Anterior cingulate cortex (tissue), 58 donors: ENCODE data around the gene SAT1.
A peak's percentile ranks its signal among the peaks of the same experiment; 100 is the strongest.
"Not testable (repeated sequence)": the region's sequence is repeated elsewhere in the genome, so short reads cannot be mapped to it uniquely, and the experiment has no call there.

Source experiments
- DNase-seq, 58 donors: peaks; one replicate each; lab custom pipeline; 2025; lab: John Stamatoyannopoulos, UW

Gene SAT1

GRCh38 chrX:23782863-23783588, at the start of gene SAT1:
TSS of gene SAT1 (plus strand) at chrX:23783173. CDS start at chrX:23783352, 179 bp downstream.
- DNase-seq: peak; percentile 31 to 95 (median 88)

- no peak for DNase-seq
Measured at GRCh38 chrX:23736030-23736429, 46.9 kb upstream of the SAT1 start.

DNA sequence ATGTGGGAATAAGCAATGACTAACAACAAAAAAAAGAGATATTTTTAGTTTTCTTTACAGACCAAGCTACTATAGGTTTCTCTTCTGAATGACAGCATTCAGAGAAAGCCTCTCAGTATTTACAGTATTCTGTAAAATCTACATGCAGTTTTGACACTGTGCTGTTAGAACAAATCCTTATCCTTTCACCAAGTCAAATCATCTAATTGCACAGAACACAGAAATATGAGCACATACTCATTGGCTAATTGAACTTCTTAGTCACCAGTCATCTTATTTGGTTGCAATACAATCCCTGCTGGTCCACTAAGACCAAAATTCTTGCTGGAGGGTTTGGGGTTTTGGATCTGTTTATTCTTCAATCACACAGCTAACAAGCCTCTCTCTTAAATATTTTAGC, 45.6 kb upstream of the SAT1 start:
- no peak for DNase-seq

- peak in 3 of 58 donors; percentile 0 to 17 (median 1) for DNase-seq
Measured at GRCh38 chrX:23742174-23742696, 40.7 kb upstream of the SAT1 start.

DNA sequence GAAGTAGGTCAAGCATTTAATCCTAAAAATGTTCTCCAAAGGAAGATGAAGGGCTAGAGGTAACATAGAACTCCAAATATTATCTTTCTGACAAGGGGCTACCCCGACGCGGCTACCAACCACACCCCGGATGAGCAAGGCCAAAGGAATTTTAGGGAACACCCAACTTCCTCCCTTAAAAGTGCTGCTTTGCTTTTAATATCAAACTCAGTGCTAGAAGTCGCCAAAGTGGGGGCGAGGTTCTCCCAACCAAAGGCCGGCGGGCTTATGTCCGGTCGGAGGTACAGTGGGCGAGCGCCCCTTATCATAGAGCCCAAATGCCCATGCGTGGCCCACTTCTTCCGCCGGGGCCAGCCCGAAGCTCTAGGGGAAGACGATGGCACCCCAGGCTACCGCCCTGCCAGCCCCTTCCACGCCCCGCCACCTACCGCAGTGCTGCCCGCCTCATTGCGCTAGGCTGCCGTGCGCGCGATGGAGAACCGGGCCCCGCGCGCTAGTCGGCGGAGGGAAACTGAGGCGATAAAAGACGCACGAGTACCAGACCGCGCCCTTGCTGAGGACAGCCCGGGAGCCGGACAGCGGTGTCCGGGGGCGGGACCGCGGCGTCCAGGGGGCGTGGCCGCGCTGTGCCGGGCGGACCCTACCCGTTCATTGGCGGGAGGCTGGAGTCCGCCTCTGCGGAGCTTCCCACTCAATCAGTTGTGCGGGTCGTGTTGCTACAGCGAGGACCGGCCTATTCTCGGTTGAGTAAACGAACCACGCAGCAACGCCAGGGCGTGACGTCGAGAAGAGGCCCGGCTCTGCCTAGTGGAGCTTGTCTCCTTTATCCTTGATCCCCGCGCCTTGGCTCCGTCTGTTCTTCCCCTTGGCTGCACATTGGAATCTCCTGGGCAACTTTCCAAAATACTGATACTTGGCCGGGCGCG, 40.0 kb upstream of the SAT1 start, which contains the start of gene ACOT9:
Gene ACOT9, minus strand, starts transcription at position 580 of the 926 bp plus-strand sequence. Its CDS starts 132 bp downstream, at position 448.
- peak; percentile 0 to 86 (median 62) for DNase-seq

GRCh38 chrX:23743623-23743971, 39.4 kb upstream of the SAT1 start:
- not testable (repeated sequence) for DNase-seq

DNA sequence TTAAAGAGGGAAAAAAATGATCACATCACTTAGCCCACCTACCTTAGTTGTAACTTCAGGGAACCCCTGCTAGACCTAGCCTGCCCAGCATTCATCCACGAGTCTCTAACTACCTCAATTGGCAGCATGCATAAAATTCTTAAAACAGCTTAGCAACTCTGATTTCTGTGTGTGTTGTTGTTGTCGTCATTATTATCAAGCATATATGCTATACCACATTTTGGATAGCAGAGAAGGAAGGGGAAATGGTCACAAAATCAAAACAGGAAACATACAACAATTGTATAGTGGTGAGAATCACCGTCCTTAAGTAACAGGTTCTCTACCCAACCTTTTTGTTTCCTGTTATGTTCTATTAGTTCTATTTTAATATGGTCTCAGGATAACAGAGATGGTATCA, 37.2 kb upstream of the SAT1 start:
- no peak for DNase-seq

GRCh38 chrX:23749129-23749528, 33.8 kb upstream of the SAT1 start:
- DNase-seq: no peak

- no peak for DNase-seq
Measured at GRCh38 chrX:23749576-23749975, 33.4 kb upstream of the SAT1 start.

DNA sequence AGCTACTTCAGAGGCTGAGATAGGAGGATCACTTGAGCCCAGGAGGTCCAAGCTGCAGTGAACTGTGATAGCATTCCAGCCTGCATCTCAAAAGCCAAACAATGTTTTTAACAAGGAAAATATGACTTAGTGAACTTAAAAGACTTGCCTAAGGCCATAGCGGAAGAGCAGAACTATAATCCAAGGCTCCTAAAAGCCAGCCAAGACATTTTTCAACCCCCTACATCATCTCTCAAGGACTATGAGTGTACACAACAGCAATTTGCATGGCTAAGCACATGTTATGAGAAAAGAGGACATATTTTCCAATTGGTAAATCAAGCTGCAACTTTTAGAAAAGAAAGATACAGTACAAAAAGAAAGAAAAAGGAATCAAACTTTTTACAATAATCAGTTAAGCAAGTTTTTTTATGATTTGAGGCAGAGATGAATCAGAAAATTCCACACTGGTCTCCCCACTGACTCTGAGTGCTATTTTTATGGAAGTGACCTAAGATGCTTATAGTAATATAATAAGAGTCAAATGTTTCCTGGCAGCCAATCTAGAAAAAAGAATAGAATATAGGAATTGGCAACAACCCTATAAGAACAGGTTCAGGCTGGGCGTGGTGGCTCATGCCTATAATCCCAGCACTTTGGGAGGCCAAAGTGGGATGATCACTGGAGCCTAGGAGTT, 30.1 kb upstream of the SAT1 start:
- no peak for DNase-seq

DNA sequence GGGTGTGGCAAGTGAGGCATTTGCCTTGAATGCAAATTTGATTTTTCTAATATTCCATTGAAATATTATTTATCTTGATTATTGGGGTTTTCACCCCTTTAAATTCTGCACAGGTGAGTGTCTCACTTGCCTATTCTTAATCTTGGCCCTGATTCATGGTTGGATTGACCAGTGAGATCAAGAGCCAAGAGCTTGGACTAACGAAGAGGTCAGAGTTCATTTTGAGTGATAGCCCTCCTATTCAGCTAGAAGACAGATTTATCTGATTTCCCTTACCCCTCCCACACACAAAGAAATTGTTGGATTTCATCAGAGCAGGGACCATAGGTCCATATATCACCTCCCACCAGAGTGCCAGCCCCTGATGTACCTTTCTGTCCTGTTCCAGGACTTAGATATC, 28.3 kb upstream of the SAT1 start:
- DNase-seq: no peak

GRCh38 chrX:23756165-23756564, 26.8 kb upstream of the SAT1 start:
- DNase-seq: peak in 22 of 58 donors; percentile 0 to 30 (median 1)

GRCh38 chrX:23759821-23760220, 23.2 kb upstream of the SAT1 start:
- DNase-seq: no peak

DNA sequence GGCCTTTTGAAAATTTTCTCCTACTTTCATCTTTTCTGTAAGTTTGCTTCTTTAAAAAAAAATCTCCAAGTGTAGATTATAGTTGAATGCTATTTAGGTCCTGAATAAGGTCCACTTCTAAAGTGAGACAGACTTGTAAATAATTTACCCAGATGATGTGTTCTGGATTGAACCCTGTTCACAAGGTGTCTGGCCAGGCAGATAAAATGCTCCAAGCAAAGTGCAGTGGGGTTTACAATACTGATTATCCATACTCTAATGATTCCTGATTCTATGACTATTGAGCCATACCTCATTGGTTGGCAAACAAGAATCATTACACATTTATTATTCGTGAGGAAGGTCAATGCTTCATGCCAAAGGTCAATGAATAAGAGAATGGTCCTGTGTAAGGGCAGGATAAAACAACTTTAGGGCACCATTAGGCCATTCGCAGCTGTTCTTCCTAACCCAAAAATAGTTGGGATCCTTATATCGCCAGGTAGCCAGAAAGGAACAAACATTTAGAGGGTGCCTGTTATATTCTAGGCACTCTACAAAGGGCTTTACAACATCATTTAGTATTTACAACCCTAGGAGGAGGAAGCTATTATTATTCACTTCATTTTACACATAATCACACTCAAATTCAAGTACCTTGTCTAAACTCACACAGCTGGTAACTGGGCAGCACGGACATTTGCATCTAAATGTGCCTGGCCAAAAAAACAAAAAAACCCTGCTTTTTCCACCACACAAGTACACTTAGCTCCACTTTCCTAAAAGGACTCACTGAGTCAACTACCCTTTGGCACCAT, 18.6 kb upstream of the SAT1 start:
- no peak for DNase-seq

- no peak for DNase-seq
Measured at GRCh38 chrX:23765449-23765848, 17.5 kb upstream of the SAT1 start.

DNA sequence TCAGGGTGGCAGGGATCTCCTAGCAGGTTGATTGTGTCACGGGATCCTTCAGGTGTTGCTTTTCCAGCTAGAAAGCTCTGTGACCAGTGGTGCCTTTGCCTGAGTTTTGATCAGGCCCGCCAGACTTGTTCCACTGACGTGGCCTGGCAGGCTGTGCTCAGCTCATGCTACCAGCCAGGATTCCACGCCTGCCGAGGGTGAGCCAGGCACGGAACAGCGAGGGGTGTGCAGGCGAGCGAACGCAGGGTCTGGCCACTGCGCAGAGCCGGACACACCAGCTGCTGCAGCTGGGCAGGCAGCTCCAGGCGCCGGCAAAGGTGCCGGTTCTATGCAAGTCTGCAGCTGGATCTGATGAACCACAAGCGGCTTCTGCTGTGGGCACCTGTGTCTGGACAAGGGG, 17.1 kb upstream of the SAT1 start:
- no peak for DNase-seq

DNA sequence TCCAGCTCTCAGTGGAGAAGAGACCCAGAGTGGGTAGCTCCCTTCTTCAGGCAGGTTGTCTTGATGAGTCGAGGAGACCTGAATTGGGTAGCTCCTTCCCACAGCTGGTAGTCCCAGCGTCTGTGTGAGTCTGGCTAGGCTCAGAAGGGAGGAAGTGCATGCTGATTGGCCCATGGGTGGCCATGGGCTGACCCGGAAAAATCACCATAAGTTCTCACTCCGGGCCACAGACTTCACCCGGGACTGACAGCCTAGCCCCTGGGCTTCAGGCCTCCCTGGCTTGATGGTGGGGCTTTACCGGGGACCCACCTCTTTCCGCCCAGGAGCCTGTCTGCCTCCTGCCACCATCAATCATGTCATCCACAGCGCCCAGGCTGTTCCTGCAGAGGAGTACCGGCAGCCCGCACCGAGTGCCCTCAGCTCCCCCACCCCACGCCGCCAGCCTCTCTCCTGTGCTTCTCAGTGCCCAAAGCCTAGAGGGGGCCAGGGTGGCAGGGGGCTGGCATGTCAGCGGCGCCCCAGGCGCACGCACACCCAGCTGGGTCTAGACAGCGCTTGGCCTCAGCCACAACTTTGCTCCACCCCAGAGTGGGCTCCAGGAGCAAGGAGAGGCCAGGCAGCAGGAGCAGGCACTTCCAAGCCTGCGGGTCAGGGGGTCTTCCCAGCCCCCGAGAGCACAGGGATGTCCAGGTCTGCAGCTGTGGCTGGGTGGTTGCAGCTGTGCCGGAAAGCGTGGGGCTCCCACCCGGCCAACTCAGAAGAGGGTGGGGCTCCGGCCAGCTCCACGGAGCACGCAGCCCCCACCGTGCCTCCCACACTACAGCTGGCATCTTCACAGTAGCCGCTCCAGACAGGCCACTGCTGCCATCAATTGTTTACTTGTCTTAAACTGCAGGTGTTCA, 16.1 kb upstream of the SAT1 start:
- no peak for DNase-seq

GRCh38 chrX:23770142-23770541, 12.8 kb upstream of the SAT1 start:
- no peak for DNase-seq

DNA sequence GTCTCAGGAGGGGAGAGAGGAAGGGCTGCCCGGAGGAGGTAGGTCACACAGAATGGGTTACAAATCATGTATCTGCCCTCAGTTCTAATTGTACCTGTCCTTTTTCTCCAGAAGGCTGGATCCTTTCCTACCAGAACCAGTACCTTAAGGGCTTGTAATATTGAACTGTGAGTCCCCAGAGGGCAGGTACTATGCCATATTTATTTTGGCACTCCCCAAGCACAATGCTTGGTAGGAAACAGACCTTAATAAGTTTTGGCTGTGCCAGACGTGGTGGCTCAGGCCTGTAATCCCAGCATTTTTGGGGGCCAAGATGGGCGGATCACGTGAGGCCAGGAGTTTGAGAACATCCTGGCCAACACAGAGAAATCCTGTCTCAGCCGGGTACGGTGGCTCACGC, 11.9 kb upstream of the SAT1 start:
- not testable (repeated sequence) for DNase-seq
